ENCODE measurements around the gene EIF2B2. TPM values are rescaled to one million over a fixed set of nuclear protein-coding genes. Genes with fewer than 3 reads are reported as not detected.

EIF2B2 gene
- total and polyA plus RNA-seq, 2 experiments from 2014 or later = 39.2 to 40.5 TPM

DNA sequence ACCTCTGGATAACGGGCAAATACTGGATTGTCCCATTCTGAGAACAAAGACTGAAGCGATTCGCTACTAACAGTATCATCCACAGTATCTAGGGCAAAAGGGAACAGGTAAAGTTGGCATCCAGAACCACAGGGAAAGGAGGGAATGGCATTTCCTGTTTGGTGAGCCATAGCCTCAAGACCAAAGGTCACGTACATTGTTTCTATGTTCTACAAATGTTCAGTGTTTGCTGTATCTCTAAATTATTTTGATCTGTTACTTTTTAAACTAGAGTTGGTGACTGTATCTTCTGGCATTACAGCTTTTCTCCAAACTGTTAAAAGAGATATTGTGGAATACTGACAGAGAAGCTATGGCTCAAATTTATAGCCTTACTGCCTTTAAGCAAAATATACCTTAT, 38.9 kb downstream of the EIF2B2 start:
- TF ChIP-seq NANOG (IDR thresholded peaks at IDR 0.05; ENCODE audit: borderline replicate concordance) (no peak), POLR2AphosphoS5 (IDR thresholded peaks at IDR 0.05; ENCODE audit: low read depth) (no peak), STAT1 (IDR thresholded peaks at IDR 0.05; ENCODE audit: unreplicated experiment) (no peak), JUNB (IDR thresholded peaks at IDR 0.05; ENCODE audit: unreplicated experiment) (no peak), ZNF114 (CRISPR knock-in tag; IDR thresholded peaks at IDR 0.05) (no peak), ZNF331 (CRISPR knock-in tag; IDR thresholded peaks at IDR 0.05; ENCODE audit: low read depth) (no peak)
- TF ChIP-seq, protein P1, sequence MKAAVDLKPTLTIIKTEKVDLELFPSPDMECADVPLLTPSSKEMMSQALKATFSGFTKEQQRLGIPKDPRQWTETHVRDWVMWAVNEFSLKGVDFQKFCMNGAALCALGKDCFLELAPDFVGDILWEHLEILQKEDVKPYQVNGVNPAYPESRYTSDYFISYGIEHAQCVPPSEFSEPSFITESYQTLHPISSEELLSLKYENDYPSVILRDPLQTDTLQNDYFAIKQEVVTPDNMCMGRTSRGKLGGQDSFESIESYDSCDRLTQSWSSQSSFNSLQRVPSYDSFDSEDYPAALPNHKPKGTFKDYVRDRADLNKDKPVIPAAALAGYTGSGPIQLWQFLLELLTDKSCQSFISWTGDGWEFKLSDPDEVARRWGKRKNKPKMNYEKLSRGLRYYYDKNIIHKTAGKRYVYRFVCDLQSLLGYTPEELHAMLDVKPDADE (IDR thresholded peaks at IDR 0.05) = no peak
- TF ChIP-seq, protein P2, sequence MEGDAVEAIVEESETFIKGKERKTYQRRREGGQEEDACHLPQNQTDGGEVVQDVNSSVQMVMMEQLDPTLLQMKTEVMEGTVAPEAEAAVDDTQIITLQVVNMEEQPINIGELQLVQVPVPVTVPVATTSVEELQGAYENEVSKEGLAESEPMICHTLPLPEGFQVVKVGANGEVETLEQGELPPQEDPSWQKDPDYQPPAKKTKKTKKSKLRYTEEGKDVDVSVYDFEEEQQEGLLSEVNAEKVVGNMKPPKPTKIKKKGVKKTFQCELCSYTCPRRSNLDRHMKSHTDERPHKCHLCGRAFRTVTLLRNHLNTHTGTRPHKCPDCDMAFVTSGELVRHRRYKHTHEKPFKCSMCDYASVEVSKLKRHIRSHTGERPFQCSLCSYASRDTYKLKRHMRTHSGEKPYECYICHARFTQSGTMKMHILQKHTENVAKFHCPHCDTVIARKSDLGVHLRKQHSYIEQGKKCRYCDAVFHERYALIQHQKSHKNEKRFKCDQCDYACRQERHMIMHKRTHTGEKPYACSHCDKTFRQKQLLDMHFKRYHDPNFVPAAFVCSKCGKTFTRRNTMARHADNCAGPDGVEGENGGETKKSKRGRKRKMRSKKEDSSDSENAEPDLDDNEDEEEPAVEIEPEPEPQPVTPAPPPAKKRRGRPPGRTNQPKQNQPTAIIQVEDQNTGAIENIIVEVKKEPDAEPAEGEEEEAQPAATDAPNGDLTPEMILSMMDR (conservative IDR thresholded peaks at IDR 0.05; ENCODE audit: low read depth in 2 of 2) = no peak
- TF ChIP-seq, protein P3, sequence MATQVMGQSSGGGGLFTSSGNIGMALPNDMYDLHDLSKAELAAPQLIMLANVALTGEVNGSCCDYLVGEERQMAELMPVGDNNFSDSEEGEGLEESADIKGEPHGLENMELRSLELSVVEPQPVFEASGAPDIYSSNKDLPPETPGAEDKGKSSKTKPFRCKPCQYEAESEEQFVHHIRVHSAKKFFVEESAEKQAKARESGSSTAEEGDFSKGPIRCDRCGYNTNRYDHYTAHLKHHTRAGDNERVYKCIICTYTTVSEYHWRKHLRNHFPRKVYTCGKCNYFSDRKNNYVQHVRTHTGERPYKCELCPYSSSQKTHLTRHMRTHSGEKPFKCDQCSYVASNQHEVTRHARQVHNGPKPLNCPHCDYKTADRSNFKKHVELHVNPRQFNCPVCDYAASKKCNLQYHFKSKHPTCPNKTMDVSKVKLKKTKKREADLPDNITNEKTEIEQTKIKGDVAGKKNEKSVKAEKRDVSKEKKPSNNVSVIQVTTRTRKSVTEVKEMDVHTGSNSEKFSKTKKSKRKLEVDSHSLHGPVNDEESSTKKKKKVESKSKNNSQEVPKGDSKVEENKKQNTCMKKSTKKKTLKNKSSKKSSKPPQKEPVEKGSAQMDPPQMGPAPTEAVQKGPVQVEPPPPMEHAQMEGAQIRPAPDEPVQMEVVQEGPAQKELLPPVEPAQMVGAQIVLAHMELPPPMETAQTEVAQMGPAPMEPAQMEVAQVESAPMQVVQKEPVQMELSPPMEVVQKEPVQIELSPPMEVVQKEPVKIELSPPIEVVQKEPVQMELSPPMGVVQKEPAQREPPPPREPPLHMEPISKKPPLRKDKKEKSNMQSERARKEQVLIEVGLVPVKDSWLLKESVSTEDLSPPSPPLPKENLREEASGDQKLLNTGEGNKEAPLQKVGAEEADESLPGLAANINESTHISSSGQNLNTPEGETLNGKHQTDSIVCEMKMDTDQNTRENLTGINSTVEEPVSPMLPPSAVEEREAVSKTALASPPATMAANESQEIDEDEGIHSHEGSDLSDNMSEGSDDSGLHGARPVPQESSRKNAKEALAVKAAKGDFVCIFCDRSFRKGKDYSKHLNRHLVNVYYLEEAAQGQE (IDR thresholded peaks at IDR 0.05; ENCODE audit: unreplicated experiment) = no peak
- Histone ChIP-seq H3K4me3 (no peak overlapping the region), H3K4me1 (ENCODE audit: insufficient read depth) (no peaks in the 10 kb centered on the region), H3F3A (replicated peaks; ENCODE audit: low read depth) (no peaks in the 10 kb centered on the region), H4K20me1 (replicated peaks; ENCODE audit: insufficient read depth) (0 out of 2 replicates have a peak, but pooled peaks cover 6% of the 10 kb centered on the region), H2AFZ (no peak overlapping the region), H3K36me3 (ENCODE audit: insufficient read depth) (no peaks in the 10 kb centered on the region; the same call in 1 of the 2 replicates), H3K4me2 (no peak overlapping the region), H3K79me2 (replicated peaks; ENCODE audit: insufficient read depth) (0 out of 2 replicates have a peak, but pooled peaks cover 6% of the 10 kb centered on the region), H3K27ac (ENCODE audit: low read depth) (no peak overlapping the region), H3K9me2 (ENCODE audit: insufficient read depth) (no peaks in the 10 kb centered on the region), H3K27me3 (ENCODE audit: insufficient read depth) (no peaks in the 10 kb centered on the region)
- DNase-seq (ENCODE audit: low spot score) (no peak), ATAC-seq (no peak)
- no peaks in the 10 kb centered on the region for H3K27me3 Mint-ChIP-seq (ENCODE audit: insufficient read depth, low read depth, poor library complexity)
- no peak overlapping the region for H3K4me3 Mint-ChIP-seq
- no peaks in the 10 kb centered on the region for H3K9me3 Mint-ChIP-seq
- no peak overlapping the region for H3K27ac Mint-ChIP-seq
- peaks cover 8% of the 10 kb centered on the region; the same call in 2 of the 3 replicates for H3K36me3 Mint-ChIP-seq (ENCODE audit: low read depth)
- no peaks in the 10 kb centered on the region for H3K4me1 Mint-ChIP-seq

DNA sequence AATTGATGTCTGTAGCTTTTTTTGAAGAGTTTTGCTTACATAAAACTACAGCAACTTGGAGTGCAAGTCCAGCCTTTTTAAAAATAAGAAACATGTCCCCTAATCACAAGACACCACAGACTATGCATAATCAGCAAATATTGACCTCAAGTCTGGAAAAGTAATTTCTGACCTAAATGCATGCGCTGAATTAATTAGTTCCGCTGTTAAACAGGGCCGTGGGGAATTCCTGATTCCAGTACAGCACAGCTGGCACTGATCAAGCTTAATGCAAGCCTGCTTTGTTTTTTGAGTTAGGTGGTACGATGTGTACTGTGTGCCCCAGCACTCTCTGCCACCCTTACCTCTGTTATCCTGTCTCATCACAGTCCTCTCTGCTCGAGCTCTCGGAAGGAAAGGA, 39.3 kb downstream of the EIF2B2 start:
- no peak overlapping the region for H3K27ac ChIP-seq (ENCODE audit: low read depth)
- no peaks in the 10 kb centered on the region for H3K27me3 ChIP-seq (ENCODE audit: insufficient read depth)
- H3K4me2 ChIP-seq = no peak overlapping the region
- no peaks in the 10 kb centered on the region for H3K4me1 ChIP-seq (ENCODE audit: insufficient read depth)
- ATAC-seq (no peak), DNase-seq (ENCODE audit: low spot score) (no peak)
- no peaks in the 10 kb centered on the region; the same call in 1 of the 2 replicates for H3K36me3 ChIP-seq (ENCODE audit: insufficient read depth)
- no peak overlapping the region for H3K4me3 ChIP-seq
- Mint-ChIP-seq H3K4me3 (no peak overlapping the region), H3K36me3 (ENCODE audit: low read depth) (peaks cover 8% of the 10 kb centered on the region; the same call in 2 of the 3 replicates), H3K27me3 (ENCODE audit: insufficient read depth, low read depth, poor library complexity) (no peaks in the 10 kb centered on the region), H3K4me1 (no peaks in the 10 kb centered on the region), H3K9me3 (no peaks in the 10 kb centered on the region), H3K27ac (no peak overlapping the region)
- H2AFZ ChIP-seq = no peak overlapping the region
- H3K9me2 ChIP-seq (ENCODE audit: insufficient read depth) = no peaks in the 10 kb centered on the region
- 0 out of 2 replicates have a peak, but pooled peaks cover 6% of the 10 kb centered on the region for H3K79me2 ChIP-seq (replicated peaks; ENCODE audit: insufficient read depth)
- H4K20me1 ChIP-seq (replicated peaks; ENCODE audit: insufficient read depth) = 0 out of 2 replicates have a peak, but pooled peaks cover 6% of the 10 kb centered on the region
- no peaks in the 10 kb centered on the region for H3F3A ChIP-seq (replicated peaks; ENCODE audit: low read depth)
- TF ChIP-seq, protein P2 (conservative IDR thresholded peaks at IDR 0.05; ENCODE audit: low read depth in 2 of 2) = no peak
- no peak for TF ChIP-seq EZH2 (IDR thresholded peaks at IDR 0.05; ENCODE audit: low read depth, unreplicated experiment)
- TF ChIP-seq CREB1 (CRISPR knock-in tag; IDR thresholded peaks at IDR 0.05; ENCODE audit: low read depth) = no peak
- TF ChIP-seq STAT1 (IDR thresholded peaks at IDR 0.05; ENCODE audit: unreplicated experiment) = no peak
- TF ChIP-seq POLR2AphosphoS5 (IDR thresholded peaks at IDR 0.05; ENCODE audit: low read depth) = no peak
- TF ChIP-seq, protein P3 (IDR thresholded peaks at IDR 0.05; ENCODE audit: unreplicated experiment) = no peak
- no peak for TF ChIP-seq ZNF331 (CRISPR knock-in tag; IDR thresholded peaks at IDR 0.05; ENCODE audit: low read depth)
- TF ChIP-seq ZNF114 (CRISPR knock-in tag; IDR thresholded peaks at IDR 0.05) = no peak

All from GM23338 (cell line).